NCI-H510A (cell line): ENCODE results near the gene INPP5F.
"Not testable (repeated sequence)": the region's sequence is repeated elsewhere in the genome, so short reads cannot be mapped to it uniquely, and the experiment has no call there.

Experiments used
- DNase-seq: peaks from one replicate; lab custom pipeline; 2025; lab: John Stamatoyannopoulos, UW

INPP5F gene

DNA sequence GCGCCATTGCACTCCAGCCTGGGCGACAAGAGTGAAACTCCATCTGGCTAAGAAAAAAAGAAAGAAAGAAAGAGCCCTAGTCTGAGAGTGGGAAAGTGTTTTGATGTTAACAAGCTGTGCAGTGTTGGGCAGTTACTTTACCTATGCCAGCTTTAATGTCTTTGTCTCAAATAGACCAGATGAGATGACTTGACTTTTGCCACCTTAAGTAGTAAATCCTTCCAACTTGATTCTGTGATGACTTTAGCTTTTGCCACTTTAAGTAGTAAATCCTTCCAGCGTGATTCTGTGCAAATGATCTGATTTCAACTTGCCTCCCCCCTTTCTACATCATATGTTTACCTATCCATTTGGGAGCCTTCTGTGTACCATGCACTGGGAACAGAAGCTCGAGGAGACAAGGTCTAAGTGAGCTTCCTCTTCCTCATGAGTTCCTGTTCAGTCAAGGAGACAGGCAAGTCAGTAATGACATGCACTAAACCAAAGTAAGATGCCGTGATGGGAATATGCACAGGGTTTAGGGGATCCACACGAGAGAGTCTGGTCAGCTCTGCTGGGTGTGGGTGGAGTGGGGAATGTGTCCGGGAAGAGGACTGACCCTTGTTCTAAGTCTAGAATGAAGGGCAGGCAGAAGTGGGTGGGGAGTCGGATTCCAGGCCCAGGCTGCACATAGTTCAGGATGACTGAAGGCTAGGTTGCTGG lies 17.2 kb downstream of the INPP5F start:
- no peak for DNase-seq

DNA sequence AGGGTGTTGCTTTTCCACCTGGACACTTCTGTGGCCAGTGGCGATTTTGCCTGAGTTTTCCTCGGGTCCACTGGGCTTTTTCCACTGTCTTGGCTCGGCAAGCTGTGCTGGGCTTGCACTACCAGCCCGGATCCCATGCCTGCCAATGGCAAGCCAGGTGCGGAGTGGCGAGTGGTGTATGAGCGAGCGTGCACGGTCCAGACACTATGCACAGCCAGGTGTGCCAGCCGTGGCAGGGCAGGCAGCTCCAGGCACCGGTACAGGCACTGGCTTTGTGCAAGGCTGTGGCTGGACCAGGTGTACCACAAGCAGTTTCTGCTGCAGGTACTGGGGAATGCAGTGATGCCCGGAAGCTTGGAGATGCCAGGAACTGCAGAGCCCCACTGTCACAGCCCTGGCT lies 22.1 kb downstream of the INPP5F start:
- DNase-seq = no peak

DNA sequence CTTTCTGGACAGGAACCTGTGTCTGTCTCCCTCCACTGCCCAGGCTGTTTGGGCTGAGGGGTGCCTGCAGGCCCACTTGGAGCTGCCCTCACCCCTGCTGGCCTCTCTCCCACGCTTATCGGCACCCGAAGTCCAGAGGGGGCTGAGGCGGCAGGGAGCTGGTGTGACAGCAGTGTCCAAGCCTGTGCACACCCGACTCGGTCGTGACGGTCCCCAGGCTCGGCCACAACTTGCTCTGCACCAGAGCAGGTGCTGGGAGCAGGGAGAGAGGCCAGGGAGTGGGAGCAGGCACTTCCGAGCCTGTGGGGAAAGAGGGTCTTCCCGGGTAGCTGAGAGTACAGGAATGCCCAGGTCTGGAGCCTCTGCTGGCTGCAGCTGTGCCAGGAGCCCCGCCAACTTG lies 23.0 kb downstream of the INPP5F start:
- no peak for DNase-seq

DNA sequence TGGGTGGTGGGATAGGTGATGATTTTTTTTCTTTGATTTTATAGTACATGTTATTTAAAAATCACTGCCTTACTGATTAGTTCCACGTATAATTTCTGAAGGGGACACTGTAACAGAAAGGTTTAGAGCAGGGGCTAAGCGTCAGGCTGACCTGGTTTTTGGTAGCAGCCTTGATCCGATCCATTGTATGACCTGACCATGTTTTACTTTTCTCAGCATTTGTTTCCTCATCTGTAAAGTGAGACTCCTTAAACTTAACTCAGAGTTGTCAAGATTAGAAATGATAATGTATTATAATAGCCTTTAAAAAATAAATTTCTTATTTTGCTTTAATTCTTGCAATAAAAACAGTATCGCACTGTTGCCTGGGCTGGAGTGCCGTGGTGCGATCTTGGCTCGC lies 23.6 kb downstream of the INPP5F start:
- DNase-seq = no peak

DNA sequence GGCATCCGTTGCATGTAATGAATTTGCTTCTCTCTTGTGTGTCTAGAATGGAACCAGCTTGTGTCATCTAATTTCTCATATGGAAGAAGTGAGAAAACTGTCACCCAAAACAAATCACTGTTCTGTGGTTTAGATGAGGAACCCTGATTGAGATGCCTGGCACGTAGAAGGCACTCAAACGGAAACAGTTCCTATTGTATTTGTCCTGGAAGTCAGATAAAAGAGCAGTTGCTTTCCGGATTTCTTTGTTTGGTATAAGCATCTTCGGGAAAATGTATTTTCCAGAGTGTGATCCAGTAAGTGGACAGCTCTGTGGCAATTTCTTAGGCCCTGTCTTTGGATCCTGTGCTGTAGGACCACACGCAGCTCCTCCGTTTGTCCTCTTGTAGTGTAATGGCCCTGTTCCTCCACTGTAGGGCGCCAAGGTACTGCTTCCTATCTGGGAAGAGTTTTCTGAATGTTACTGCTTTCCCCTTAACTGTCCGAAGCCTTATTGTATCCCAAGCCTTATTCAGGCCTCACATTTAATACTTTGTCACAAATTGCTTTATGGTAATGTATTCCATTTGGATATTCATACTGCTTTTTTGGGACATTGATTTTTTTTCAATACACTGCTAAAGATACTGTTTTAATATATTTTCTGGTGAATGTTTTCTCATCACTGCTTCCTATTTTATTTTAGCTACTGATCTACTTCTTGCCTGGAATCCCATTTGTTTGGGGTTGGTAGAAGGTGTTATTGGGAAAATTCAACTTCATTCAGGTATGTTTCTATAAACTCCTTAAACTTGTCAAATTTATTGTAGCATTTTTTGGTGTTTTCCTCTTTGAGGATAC lies 24.8 kb downstream of the INPP5F start:
- DNase-seq = peak; percentile 47

DNA sequence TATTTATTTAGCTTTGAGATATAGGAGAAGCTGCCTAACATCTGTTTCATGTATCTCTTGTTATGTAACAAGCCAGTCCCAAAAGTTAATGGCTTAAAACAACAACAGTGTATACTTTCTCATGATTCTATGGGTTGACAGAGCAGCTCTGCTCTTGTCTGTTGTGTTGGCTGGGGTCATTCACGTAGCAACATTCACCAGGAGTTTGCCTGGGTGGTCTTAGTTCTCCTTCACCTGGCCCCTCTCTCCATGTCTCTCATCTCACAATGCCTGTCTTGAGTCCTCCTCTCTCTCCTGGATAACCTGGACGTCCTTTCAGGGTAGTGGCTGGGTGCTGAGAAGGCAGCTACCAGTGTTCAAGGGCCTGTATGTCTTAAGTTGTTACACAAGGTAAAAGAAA lies 27.5 kb downstream of the INPP5F start:
- no peak for DNase-seq

DNA sequence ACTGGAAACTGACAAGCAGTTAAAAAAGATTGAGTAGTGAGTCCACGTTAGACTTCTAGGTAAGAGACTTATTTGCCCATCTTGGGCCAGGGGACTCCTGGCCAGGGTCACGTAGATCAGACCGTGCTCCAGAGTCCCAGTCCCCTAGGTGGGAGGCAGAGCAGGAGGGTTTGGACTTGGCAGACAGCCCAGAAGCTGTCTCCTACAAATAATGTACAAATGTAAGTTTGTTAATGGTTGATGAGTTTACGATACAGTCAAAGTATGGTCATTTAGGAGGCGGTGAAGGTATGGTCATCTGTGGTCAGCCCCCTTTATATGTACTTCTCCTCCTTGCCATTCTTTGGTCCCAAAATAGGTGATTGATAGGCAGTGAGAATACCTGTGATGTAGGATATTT lies 28.2 kb downstream of the INPP5F start:
- DNase-seq = no peak

DNA sequence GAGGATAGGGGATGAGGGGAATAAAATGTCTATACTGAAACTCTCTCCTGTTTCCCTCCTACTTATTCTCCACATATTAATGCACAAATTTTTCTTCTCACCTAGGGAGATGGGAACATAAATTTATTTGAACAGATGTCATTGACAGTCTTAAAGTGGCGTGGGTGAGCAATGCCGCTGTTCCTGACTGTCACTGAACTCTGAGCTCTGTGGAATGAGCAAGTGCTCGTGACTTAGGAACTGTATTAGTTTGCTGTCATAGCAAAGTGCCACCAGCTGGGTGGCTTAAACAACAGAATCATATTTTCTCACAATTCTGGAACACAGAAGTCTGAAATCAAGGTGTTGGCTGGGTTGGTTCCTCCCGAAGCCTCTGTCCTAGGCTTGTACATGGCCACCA lies 29.1 kb downstream of the INPP5F start:
- DNase-seq = no peak

DNA sequence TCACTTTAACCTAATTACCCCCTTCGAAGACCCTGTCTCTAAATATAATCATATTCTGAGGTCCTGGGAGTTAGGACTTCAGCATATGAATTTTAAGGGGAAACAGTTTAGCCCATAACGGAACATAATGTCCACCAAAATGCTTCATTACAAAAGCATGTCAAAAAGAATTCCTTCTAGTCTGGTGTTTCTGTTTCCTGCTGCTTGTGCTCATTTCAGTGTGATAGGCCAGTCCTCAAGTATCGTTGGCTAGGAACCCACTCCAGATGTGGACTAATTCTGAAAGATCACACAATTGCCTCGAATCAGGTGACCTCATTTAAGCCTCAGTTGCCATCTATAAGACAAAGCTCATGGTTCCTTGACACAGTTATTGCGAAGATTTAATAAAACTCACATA lies 29.6 kb downstream of the INPP5F start:
- DNase-seq = no peak

DNA sequence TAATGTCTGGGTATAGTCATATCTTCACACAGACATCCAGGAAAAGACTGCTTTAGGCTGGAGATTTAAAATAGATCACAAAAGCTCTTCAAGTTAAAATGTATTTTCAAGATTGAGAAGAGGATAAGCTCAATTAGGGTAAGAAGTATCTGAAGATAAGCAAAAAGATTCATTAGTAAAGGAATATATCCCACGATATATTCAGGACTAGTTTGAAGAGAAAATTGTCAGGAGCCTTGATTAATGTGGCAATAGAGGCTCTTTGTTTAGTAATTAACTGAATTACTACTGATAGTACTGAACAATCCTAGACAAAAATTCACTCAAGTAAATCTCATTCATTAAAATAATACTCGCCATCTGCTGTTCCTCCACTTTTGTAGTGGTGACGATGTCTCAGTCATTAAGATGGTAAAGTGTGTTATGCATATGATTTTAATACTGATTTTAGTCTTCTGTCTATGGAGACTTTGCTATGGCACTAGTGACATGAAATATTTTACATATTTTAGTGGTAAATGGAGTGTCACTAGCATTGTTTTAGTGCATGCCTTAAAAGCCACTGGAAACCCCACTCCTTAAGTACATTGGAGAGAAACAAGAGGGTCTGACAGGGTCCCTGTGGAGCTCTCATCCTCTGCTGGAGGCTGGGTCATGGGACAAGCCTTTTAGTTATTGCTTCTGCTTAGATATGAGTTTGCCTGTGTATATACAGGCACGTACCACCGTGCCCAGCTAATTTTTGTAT lies 32.8 kb downstream of the INPP5F start:
- DNase-seq = no peak

DNA sequence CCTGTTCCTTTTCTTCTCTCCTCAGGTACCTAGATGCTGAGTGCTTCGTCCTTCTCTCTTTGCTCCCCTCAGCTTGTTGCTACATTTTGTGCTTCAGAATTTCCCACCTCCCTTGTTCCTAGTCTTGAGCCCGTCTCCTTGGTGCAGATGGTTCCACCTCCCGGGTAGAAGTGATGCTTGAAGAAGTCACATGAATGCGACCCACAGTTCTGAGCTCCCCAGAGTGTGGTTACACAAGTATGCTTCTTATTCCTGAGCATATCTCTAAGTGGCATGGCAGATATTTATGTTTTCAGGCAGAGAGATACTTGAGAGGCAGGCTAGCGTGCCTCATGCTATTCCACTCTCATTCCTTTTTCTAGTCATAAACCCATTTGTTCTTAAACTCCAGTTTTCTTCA lies 34.0 kb downstream of the INPP5F start:
- no peak for DNase-seq

DNA sequence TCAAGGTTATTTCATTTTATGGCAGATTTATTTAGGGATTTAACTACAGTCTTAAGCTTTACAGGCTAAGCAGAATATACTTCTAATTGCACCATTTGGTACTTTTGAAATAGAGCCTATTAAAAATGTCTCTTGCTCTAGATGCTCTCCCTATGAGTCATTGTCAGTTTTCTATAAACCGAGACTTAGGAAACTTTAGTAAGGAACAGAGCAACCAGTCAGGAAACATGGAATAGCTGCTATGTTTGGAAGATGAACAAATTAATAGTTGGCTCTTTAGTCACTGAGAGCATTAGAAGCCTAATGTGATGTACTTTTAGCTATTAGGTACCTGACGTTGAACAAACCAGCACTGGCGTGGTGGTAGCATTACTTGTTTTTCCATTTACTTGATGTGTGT lies 35.3 kb downstream of the INPP5F start:
- no peak for DNase-seq

DNA sequence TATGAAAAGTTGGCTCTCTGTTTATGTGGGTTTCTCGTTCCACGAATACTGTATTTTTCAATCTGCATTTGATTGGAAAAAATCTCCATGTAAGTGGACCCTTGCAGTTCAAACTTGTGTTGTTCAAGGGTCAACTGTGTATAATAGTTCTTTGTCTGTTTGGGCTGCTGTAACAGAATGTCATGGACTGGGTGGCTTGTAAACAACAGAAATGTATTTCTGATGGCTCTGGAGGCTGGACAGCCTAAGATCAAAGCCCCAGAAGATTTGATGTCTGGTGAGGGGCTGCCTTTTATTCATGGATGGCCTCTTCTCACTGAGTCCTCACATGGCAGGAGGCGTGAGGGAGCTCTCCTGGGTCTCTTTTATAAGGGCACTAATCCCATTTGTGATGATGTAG lies 36.2 kb downstream of the INPP5F start:
- no peak for DNase-seq

DNA sequence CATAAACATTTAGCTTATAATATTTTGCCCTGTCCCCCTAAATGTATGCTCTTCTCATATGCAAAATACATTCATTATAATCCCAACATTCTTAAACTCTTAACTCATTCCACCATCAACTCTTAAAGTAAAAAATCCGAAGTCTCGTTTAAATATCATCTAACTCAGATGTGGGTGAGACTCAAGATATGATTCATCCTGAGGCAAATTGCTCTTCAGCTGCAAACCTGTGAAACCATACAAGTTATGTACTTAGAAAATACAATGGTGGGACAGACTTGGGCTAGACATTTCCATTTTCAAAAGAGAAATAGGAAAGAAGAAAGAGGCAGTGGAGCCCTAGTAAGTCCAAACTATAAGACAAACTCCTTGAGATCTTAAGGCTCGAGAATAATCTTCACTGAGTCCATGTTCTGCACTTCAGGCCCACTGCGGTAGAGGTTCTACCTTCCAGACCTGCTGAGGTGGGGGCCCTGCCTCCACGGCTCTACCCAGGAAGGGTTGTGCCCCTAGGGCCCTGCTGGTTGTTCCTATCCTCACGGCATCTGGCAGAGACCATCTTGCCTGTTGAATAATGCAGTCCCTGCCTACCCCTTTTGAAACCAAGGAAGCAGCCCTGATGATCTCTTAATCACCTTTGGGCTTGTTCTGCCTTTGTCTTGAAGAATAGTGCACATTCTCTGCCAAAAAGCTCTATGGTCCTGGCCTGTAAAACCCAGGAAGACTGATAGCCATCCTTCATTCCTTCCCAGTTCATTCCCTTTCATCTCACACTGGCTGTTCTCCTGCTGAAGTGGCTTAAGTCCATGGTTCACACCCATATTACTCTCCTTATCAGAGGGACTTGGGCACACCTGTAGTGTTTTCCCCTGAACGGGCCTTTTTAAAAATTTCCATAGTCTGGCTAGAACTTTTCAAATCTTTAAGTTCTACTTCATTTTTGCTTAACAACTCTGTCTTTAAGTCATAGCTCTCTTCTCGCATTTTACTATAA lies 37.3 kb downstream of the INPP5F start:
- no peak for DNase-seq

DNA sequence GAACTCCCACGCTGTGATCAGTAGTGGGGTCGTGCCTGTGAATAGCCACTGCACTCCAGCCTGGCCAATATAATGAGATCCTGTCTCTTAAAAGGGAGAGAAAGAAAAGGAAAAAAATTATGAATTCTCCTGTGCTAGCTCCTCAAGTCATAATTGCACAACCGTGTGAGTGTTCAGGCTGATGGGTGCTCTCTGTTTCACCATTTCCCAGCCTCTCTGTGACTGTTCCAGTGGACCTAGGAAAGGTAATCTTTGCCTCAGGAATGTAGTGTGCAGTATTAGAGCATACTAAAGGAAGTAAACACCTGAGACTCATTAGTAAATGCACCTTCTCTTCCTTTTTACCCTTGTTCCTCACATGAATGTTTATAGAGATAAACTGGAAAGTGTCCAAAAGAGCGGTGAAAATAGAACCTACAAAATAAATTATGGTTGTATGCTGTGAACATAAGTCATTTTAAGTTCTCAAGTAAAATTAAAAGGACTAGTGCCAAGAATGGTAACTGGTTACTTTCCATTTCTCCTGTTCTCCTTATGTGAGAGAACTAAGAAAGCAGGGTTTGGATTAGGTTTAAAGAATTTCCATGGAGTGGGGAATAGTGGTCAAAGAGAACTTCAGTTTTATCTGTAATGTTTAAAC lies 42.7 kb downstream of the INPP5F start:
- no peak for DNase-seq

DNA sequence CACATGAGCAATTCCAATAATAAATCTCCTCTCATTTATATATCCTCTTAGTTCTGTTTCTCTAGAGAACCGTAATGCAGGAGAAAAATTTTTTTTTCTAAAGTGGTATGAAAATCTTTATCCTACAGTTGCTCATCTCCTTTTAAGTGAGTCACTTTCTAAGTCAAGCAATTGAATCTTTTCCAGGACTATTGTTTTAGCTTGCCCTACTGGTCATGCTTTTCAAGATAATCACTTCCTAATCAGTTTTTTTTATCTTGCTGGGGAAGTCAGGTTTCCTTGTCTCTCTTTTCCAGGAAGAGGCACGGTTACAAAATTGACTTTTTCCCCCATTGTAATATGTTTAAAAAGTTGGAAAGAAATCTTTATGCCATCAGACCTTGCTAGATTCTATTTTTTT lies 44.0 kb downstream of the INPP5F start:
- DNase-seq = no peak

DNA sequence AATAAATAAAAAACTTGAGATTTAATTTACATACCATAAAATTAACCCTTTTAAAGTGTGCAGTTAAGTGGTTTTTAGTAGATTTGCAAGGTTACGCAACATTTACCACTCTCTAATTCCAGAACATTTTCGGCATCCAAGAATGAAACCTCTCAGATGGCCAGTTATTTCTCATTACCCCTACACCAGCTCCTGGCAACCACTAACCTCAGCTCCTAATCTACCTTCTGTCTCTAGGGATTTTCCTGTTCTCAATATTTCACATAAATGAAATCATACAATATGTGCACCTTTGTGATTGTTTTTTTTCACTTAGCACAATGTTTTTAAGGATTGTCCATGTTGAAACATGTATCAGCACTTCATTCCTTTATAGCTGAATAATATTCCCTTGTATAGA lies 45.1 kb downstream of the INPP5F start:
- no peak for DNase-seq

DNA sequence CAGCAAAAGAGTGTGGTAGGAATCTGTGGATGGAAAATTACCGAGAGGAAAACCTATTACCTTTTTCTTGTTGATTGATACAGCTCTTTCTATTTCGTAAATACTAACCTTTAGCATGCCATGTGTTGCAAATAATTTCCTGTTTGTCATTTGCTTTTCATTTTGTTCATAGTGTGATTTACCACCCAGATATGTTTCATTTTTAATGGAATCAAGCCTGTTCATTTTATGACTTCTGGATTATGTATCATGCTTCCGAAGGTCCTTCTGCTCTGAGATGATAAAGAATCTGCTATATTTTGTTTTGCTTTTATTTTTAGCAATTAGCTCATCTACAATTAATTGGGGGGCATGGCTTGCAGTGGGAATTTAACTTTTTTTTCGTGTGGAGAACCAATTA lies 46.5 kb downstream of the INPP5F start:
- DNase-seq = no peak

DNA sequence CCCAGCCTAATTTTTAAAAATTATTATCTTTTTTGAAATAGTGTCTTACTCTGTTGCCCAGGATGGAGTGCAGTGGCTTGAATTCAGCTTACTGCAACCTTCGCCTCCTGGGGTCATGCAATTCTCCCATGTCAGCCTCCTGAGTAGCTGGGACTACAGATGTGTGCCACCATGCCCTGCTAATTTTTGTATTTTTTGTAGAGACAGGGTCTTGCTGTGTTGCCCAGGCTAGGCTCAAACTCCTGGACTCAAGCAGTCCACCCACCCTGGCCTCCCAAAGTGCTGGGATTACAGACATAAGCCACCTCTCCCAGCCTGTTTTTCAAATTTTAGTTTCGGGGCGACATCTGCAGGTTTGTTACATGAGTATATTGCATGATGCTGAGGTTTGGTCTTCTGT lies 47.2 kb downstream of the INPP5F start:
- DNase-seq = not testable (repeated sequence)

DNA sequence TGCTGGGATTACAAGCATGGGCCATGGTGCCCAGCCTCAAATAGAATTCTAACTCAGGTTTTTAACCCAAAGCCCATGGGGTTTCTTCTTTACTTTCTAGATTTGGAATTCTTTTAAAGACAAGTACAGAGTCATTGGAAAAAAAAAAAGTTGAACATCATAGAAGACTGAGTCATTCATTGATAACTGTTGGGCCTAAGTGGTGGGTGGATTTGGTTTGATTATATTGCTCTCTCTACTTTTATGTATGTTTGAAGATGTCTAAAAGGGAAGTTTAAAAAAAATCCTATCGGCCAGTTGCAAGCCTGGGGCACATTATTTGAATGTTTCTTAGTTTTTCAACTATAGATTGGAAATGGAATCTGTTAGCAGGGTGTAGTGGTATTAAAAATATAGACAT lies 49.7 kb downstream of the INPP5F start:
- no peak for DNase-seq

DNA sequence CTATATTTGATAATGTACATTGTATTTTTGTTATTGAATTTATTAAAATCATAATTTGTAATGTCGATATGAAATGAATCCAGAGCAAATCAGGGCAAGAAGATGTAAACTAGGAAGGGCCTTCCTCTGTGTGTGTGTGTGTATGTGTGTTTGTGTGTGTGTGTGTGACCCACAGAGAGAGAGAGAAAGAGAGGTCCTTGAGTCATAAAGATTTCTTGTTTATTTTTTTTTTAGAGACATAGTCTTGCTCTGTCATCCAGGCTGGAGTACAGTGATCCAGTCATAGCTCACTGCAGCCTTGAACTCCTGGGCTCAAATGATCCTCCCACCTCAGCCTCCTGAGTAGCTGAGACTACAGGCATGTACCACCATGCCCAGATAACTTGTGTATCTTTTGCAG lies 50.7 kb downstream of the INPP5F start:
- DNase-seq = no peak
